Bronchial epithelial cell (primary cell): ENCODE measurements around the gene PDXK. TPM values are rescaled to one million over a fixed set of nuclear protein-coding genes. Genes with fewer than 3 reads are reported as not detected.
A peak's percentile ranks its signal among the peaks of the same experiment; 100 is the strongest.

Experiments
- DNase-seq: peaks from one replicate; pipeline ENCODE4 v3.0.0-alpha.2; 2010; ENCODE audit warnings: low read depth
- FAIRE-seq: peaks from 2 replicates; lab custom pipeline; 2011; peaks lifted over from hg19 to GRCh38; lab: Jason Lieb, UNC
- H3K27me3 ChIP-seq: 2 replicates; pipeline ENCODE4 v1.5.1; 2011; ENCODE audit warnings: low read length; ENCODE audit not compliant: control insufficient read depth, insufficient read depth
- H3K36me3 ChIP-seq: 2 replicates; pipeline ENCODE4 v1.5.1; 2011; ENCODE audit warnings: low read length; ENCODE audit not compliant: control insufficient read depth, insufficient read depth
- H3K4me3 ChIP-seq: 2 replicates; pipeline ENCODE4 v1.5.1; 2011; ENCODE audit warnings: mild to moderate bottlenecking, low read depth, low read length, control low read depth
- CTCF ChIP-seq: IDR thresholded peaks from 2 replicates; pipeline ENCODE4 v1.5.1; 2011; ENCODE audit warnings: mild to moderate bottlenecking, moderate library complexity, low read length, control low read depth, inconsistent platforms; ENCODE audit not compliant: insufficient read depth, severe bottlenecking
- total RNA-seq: library from RNA; depleted of rRNA; stranded (reverse); fragments of >200 nt; gene quantifications from 2 replicates; pipeline ENCODE4 v1.2.1, GENCODE V29; 2014

PDXK gene
- total RNA-seq, 1 donor from 2014 or later, result 591 TPM

- no peak overlapping the region for H3K4me3 ChIP-seq
- no peak for FAIRE-seq
- DNase-seq, result no peak
Measured at GRCh38 chr21:43731891-43732711, 13.2 kb downstream of the PDXK start.

GRCh38 chr21:43733060-43733459 is 14.1 kb downstream of the PDXK start:
- no peak for TF ChIP-seq CTCF
- FAIRE-seq, result no peak
- Histone ChIP-seq H3K36me3 (peaks cover 36% of the 10 kb centered on the region), H3K4me3 (no peak overlapping the region), H3K27me3 (no peaks in the 10 kb centered on the region)
- no peak for DNase-seq

More at GRCh38 chr21:43731891-43732711, 13.2 kb downstream of the PDXK start:
- TF ChIP-seq CTCF, result no peak
- Histone ChIP-seq H3K27me3 (no peaks in the 10 kb centered on the region), H3K36me3 (peaks cover 32% of the 10 kb centered on the region)

- FAIRE-seq, result no peak
- H3K27me3 ChIP-seq, result no peaks in the 10 kb centered on the region
- DNase-seq, result peak; percentile 53
- no peak overlapping the region for H3K4me3 ChIP-seq
- H3K36me3 ChIP-seq, result peaks cover 35% of the 10 kb centered on the region
- TF ChIP-seq CTCF, result no peak
Measured at GRCh38 chr21:43733529-43734071, 14.7 kb downstream of the PDXK start.

- no peak for TF ChIP-seq CTCF
- DNase-seq (peak; percentile 49), FAIRE-seq (peak; percentile 70)
- Histone ChIP-seq H3K27me3 (no peaks in the 10 kb centered on the region), H3K4me3 (no peak overlapping the region), H3K36me3 (peaks cover 34% of the 10 kb centered on the region)
Measured at GRCh38 chr21:43734131-43734927, 15.4 kb downstream of the PDXK start.

DNA sequence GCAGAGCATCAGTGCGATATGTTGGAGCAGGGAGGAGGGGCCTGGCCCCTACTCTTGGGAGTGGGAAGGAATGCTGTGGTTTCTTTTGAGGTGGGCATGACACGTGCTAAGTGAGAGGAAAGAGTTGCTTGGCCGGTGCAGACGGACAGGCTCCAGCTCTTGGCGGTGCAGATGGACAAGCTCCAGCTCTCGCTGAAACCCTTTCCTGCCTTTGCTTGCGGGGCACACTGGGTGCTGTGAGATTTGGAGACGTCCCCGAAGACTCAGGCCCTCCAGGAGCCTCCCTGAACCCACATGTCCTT is 15.9 kb downstream of the PDXK start:
- Histone ChIP-seq H3K4me3 (no peak overlapping the region), H3K36me3 (peaks cover 32% of the 10 kb centered on the region), H3K27me3 (no peaks in the 10 kb centered on the region)
- DNase-seq, result no peak
- FAIRE-seq, result no peak
- TF ChIP-seq CTCF, result no peak
